ENCODE measurements around the gene MCCC1.

The MCCC1 gene

GRCh38 chr3:183131735-183132134 lies 32.4 kb upstream of the MCCC1 start:
- ChIA-PET POLR2A (no interaction called here), CTCF (interaction anchor here (1.2 to 3.1 kb wide), 3 partner anchors 9 to 255 kb away, joined by 3 to 12 read pairs (median 4); no protein-coding TSS in a partner anchor)
- no peak for DNase-seq (ENCODE audit: extremely low spot score)
- TF ChIP-seq CTCF (IDR thresholded peaks at IDR 0.05; ENCODE audit: control extremely low read depth, extremely low read depth, low read depth, missing control alignments) = no peak

GRCh38 chr3:183131186-183131725 lies 32.0 kb upstream of the MCCC1 start:
- TF ChIP-seq CTCF (IDR thresholded peaks at IDR 0.05; ENCODE audit: control extremely low read depth, extremely low read depth, low read depth, missing control alignments) = no peak
- ChIA-PET POLR2A (no interaction called here), CTCF (interaction anchor here (1.2 to 3.1 kb wide), 2 partner anchors 9 to 254 kb away, joined by 4 to 12 read pairs; no protein-coding TSS in a partner anchor)
- no peak for DNase-seq (ENCODE audit: extremely low spot score)

- ChIA-PET POLR2A (no interaction called here), CTCF (interaction anchor here (0.8 to 1.2 kb wide), 3 partner anchors 15 to 253 kb away, joined by 3 to 4 read pairs (median 3); no protein-coding TSS in a partner anchor)
- TF ChIP-seq CTCF (IDR thresholded peaks at IDR 0.05; ENCODE audit: control extremely low read depth, extremely low read depth, low read depth, missing control alignments) = no peak
- no peak for DNase-seq (ENCODE audit: extremely low spot score)
These were observed 29.9 kb upstream of the MCCC1 start for GRCh38 chr3:183129243-183129642.

GRCh38 chr3:183128709-183129108 lies 29.4 kb upstream of the MCCC1 start:
- POLR2A ChIA-PET = no interaction called here
- TF ChIP-seq CTCF (IDR thresholded peaks at IDR 0.05; ENCODE audit: control extremely low read depth, extremely low read depth, low read depth, missing control alignments) = no peak
- DNase-seq (ENCODE audit: extremely low spot score) = no peak
- CTCF ChIA-PET = interaction anchor here (0.8 to 1.2 kb wide), 3 partner anchors 15 to 253 kb away, joined by 3 to 4 read pairs (median 3); no protein-coding TSS in a partner anchor

- DNase-seq (ENCODE audit: extremely low spot score) = no peak
- no peak for TF ChIP-seq CTCF (IDR thresholded peaks at IDR 0.05; ENCODE audit: control extremely low read depth, extremely low read depth, low read depth, missing control alignments)
- CTCF ChIA-PET = interaction anchor here (1.0 to 5.6 kb wide), 8 partner anchors 19 to 400 kb away, joined by 3 to 132 read pairs (median 12); no protein-coding TSS in a partner anchor
- POLR2A ChIA-PET = no interaction called here
These were observed 24.6 kb upstream of the MCCC1 start for GRCh38 chr3:183123891-183124290.

GRCh38 chr3:183122257-183122932 lies 23.1 kb upstream of the MCCC1 start:
- peak; percentile 61 for DNase-seq (ENCODE audit: extremely low spot score)
- ChIA-PET POLR2A (no interaction called here), CTCF (interaction anchor here (0.7 to 5.6 kb wide), 42 partner anchors 10 to 762 kb away, joined by 3 to 132 read pairs (median 4); partner anchors contain the start of genes LAMP3 and PARL)
- peak; percentile 77 for TF ChIP-seq CTCF (IDR thresholded peaks at IDR 0.05; ENCODE audit: control extremely low read depth, extremely low read depth, low read depth, missing control alignments)

Measured in GM10248 (cell line).